Panc1 (cell line): Measurements from ENCODE around the gene CDH13. TPM values are rescaled to one million over a fixed set of nuclear protein-coding genes. Genes with fewer than 3 reads are reported as not detected.

Source experiments
- ATAC-seq: fragments of 200-7000 bp; cut with Tn5 transposase; 2 replicates; pipeline ENCODE4 v1.9.1; 2020; ENCODE audit warnings: mild to moderate bottlenecking, moderate library complexity
- BruUV-seq: library from RNA; stranded (reverse); fragments of 400-500 nt; replicated peaks from 2 replicates; lab custom pipeline; 2021; lab: Mats Ljungman, UMichigan
- CTCF ChIA-PET: fragments of 300-600 bp; sonication (Branson Sonifier 250); formaldehyde crosslinking; loops from one replicate; lab custom pipeline; 2022; ENCODE audit warnings: antibody characterized with exemption; lab: Charles Lee
- POLR2A ChIA-PET: fragments of 300-600 bp; sonication (Branson Sonifier 250); formaldehyde crosslinking; loops from one replicate; lab custom pipeline; 2022; ENCODE audit warnings: antibody characterized with exemption; lab: Charles Lee
- DNase-seq: peaks from one replicate; pipeline ENCODE4 v3.0.0-alpha.2; 2010; ENCODE audit warnings: low read depth, low spot score
- H3K27ac ChIP-seq: 2 replicates; pipeline ENCODE4 v1.5.1; 2011; ENCODE audit warnings: mild to moderate bottlenecking, low read length, inconsistent platforms
- H3K27me3 ChIP-seq: fragments of 200-500 bp; sonication (Bioruptor generic); 2 replicates; pipeline ENCODE4 v1.6.0; 2014; ENCODE audit warnings: low read length, inconsistent platforms; ENCODE audit not compliant: control insufficient read depth, insufficient read depth
- H3K36me3 ChIP-seq: fragments of 200-500 bp; sonication (Bioruptor generic); 2 replicates; pipeline ENCODE4 v1.5.1; 2014; ENCODE audit warnings: inconsistent platforms, mild to moderate bottlenecking, low read length, moderate library complexity; ENCODE audit not compliant: control insufficient read depth, insufficient read depth
- H3K4me1 ChIP-seq: 2 replicates; pipeline ENCODE4 v1.5.1; 2011; ENCODE audit warnings: inconsistent platforms, mild to moderate bottlenecking, low read length, moderate library complexity; ENCODE audit not compliant: control insufficient read depth, insufficient read depth
- H3K4me3 ChIP-seq, 2 experiments: 2 replicates each; pipeline ENCODE4 v1.5.1; 2011 to 2012; ENCODE audit warnings: low read depth in 2 of 2, low read length in 2 of 2, mild to moderate bottlenecking in 2 of 2, inconsistent platforms in 1 of 2, moderate library complexity in 1 of 2
- H3K9me3 ChIP-seq: fragments of 200-500 bp; sonication (Bioruptor generic); 2 replicates; pipeline ENCODE4 v1.5.1; 2014; ENCODE audit warnings: low read depth, mild to moderate bottlenecking, inconsistent platforms, low read length, moderate library complexity; ENCODE audit not compliant: control insufficient read depth, insufficient read depth
- CTCF ChIP-seq: fragments of 450-650 bp; IDR thresholded peaks from 2 replicates; pipeline ENCODE4 v1.5.1; 2017; ENCODE audit warnings: mild to moderate bottlenecking
- POLR2AphosphoS5 ChIP-seq: IDR thresholded peaks from 2 replicates; pipeline ENCODE4 v1.6.1; 2012; ENCODE audit warnings: mild to moderate bottlenecking, low read depth, low read length, moderate library complexity
- SIN3A ChIP-seq: IDR thresholded peaks from 2 replicates; pipeline ENCODE4 v1.6.1; 2012; ENCODE audit warnings: low read depth, mild to moderate bottlenecking, low read length, moderate library complexity, borderline replicate concordance; ENCODE audit not compliant: insufficient read depth
- TCF7L2 ChIP-seq: IDR thresholded peaks from 2 replicates; pipeline ENCODE4 v1.6.1; 2011; ENCODE audit warnings: mild to moderate bottlenecking, low read depth, low read length, inconsistent platforms
- in situ Hi-C: cut with HindIII; loops from 2 replicates; pipeline ENCODE4 v1.10.0; 2016; ENCODE audit warnings: low sequenced_read_pairs, low pct_unique_long_range_greater_than_20kb
- intact Hi-C: fragments of 100-400 bp; cut with micrococcal nuclease; formaldehyde crosslinking; loops from one replicate; pipeline ENCODE4 v1.10.0; 2022; ENCODE audit not compliant: unreplicated experiment
- total RNA-seq: library from RNA; stranded (reverse); gene quantifications from one replicate; pipeline ENCODE4 v1.2.1, GENCODE V29; 2021; ENCODE audit not compliant: unreplicated experiment

CDH13 gene
- total RNA-seq, 1 experiment from 2014 or later, result not detected

- Histone ChIP-seq H3K4me1 (no peaks in the 10 kb centered on the region), H3K4me3 (no peak overlapping the region), H3K27ac (no peak overlapping the region), H3K27me3 (peaks cover 3% of the 10 kb centered on the region; the same call in 1 of the 2 replicates), H3K36me3 (no peaks in the 10 kb centered on the region), H3K9me3 (no peaks in the 10 kb centered on the region)
- intact Hi-C loops, result loop anchor here (10.0 kb wide), 1 partner anchor 366 kb away; no protein-coding TSS in a partner anchor
- no peak for ATAC-seq
- TF ChIP-seq CTCF, result peak; percentile 9; the same call in 1 of the 2 replicates
- no peak for TF ChIP-seq TCF7L2
- no peak for TF ChIP-seq POLR2AphosphoS5
- TF ChIP-seq SIN3A, result no peak
- in situ Hi-C loops, result no loop called here
- no peak for DNase-seq
- ChIA-PET CTCF (no interaction called here), POLR2A (no interaction called here)
- BruUV-seq, result no TSS peak
These were observed 3.9 kb downstream of the CDH13 start for GRCh38 chr16:82630688-82631087.

GRCh38 chr16:82631701-82632685 is 5.2 kb downstream of the CDH13 start:
- DNase-seq (no peak), ATAC-seq (no peak)
- in situ Hi-C loops, result no loop called here
- TF ChIP-seq SIN3A (no peak), CTCF (peak; percentile 30)
- BruUV-seq, result no TSS peak
- POLR2A ChIA-PET, result no interaction called here
- Histone ChIP-seq H3K27ac (no peak overlapping the region), H3K9me3 (no peaks in the 10 kb centered on the region), H3K36me3 (no peaks in the 10 kb centered on the region), H3K4me1 (no peaks in the 10 kb centered on the region), H3K27me3 (no peaks in the 10 kb centered on the region; the same call in 1 of the 2 replicates), H3K4me3 (no peak overlapping the region)
- CTCF ChIA-PET, result no interaction called here
- intact Hi-C loops, result loop anchor here (10.0 kb wide), 1 partner anchor 367 kb away; no protein-coding TSS in a partner anchor

- POLR2A ChIA-PET, result no interaction called here
- H3K9me3 ChIP-seq, result no peaks in the 10 kb centered on the region
- BruUV-seq, result no TSS peak
- intact Hi-C loops, result loop anchor here (10.0 kb wide), 1 partner anchor 369 kb away; no protein-coding TSS in a partner anchor
- no peaks in the 10 kb centered on the region for H3K36me3 ChIP-seq
- no peak overlapping the region for H3K4me3 ChIP-seq
- TF ChIP-seq CTCF, result no peak
- in situ Hi-C loops, result no loop called here
- H3K27me3 ChIP-seq, result no peaks in the 10 kb centered on the region; the same call in 1 of the 2 replicates
- CTCF ChIA-PET, result no interaction called here
- H3K27ac ChIP-seq, result no peak overlapping the region
- ATAC-seq (no peak), DNase-seq (no peak)
- H3K4me1 ChIP-seq, result no peaks in the 10 kb centered on the region
These were observed 7.3 kb downstream of the CDH13 start for GRCh38 chr16:82633964-82634600.
